ENCODE data around the gene ADCYAP1R1.

The ADCYAP1R1 gene

DNA sequence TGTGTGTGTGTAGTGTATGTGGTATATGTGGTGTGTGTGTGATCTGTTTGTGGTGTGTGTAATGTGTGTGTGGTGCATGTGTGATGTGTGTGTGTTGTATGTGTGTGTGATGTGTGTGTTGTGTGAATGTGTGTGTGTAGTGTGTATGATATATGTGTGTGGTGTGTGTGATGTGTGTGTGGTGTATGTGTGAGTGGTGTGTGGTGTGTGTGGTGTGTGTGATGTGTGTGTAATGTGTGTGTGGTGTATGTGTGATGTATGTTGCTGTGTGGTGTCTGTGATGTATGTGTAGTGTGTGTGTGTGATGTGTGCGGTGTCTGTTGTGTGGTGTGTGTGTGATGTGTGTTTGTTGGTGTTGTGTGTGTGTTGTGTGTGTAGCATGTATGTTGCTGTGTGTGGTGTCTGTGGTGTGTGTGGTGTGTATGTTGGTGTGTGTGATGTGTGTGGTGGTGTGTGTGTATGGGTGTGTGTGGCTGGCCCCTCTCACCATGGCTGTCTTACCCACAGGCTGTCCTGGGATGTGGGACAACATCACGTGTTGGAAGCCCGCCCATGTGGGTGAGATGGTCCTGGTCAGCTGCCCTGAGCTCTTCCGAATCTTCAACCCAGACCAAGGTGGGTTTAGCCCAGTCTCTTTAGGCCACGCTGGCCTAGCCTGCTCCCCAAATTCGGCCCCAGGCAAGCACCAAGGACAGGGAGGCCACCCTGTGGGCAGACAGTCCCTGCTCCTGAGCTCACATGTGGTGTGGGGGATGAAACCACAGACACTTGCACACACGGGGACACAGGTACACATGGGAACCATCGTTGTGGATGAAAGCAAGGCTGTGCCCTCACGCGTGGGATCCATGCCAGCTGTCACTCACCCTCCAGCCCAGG is 25.6 kb downstream of the ADCYAP1R1 start:
- Histone ChIP-seq H3K9me3 (ENCODE audit: insufficient read depth, low read length) (no peaks in the 10 kb centered on the region), H4K20me1 (ENCODE audit: insufficient read depth, low read length) (no peaks in the 10 kb centered on the region), H3K9ac (ENCODE audit: low read length) (no peak overlapping the region), H2AFZ (ENCODE audit: low read depth, low read length) (no peak overlapping the region), H3K4me2 (ENCODE audit: low read length) (no peak overlapping the region), H3K27ac (ENCODE audit: low read length) (no peak overlapping the region), H3K79me2 (ENCODE audit: low read length) (no peaks in the 10 kb centered on the region), H3K4me1 (ENCODE audit: low read length) (peaks cover 5% of the 10 kb centered on the region; the same call in 1 of the 2 replicates), H3K27me3 (ENCODE audit: low read depth, low read length) (peaks cover 11% of the 10 kb centered on the region; the same call in 1 of the 2 replicates), H3K36me3 (replicated peaks; ENCODE audit: low read depth, low read length) (no peaks in the 10 kb centered on the region), H3K4me3 (ENCODE audit: low read length) (no peak overlapping the region)
- no peak for TF ChIP-seq EZH2phosphoT487 (IDR thresholded peaks at IDR 0.05; ENCODE audit: low read depth)
- TF ChIP-seq, protein P1, sequence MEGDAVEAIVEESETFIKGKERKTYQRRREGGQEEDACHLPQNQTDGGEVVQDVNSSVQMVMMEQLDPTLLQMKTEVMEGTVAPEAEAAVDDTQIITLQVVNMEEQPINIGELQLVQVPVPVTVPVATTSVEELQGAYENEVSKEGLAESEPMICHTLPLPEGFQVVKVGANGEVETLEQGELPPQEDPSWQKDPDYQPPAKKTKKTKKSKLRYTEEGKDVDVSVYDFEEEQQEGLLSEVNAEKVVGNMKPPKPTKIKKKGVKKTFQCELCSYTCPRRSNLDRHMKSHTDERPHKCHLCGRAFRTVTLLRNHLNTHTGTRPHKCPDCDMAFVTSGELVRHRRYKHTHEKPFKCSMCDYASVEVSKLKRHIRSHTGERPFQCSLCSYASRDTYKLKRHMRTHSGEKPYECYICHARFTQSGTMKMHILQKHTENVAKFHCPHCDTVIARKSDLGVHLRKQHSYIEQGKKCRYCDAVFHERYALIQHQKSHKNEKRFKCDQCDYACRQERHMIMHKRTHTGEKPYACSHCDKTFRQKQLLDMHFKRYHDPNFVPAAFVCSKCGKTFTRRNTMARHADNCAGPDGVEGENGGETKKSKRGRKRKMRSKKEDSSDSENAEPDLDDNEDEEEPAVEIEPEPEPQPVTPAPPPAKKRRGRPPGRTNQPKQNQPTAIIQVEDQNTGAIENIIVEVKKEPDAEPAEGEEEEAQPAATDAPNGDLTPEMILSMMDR (IDR thresholded peaks at IDR 0.05; ENCODE audit: low read depth, low read length): no peak

DNA sequence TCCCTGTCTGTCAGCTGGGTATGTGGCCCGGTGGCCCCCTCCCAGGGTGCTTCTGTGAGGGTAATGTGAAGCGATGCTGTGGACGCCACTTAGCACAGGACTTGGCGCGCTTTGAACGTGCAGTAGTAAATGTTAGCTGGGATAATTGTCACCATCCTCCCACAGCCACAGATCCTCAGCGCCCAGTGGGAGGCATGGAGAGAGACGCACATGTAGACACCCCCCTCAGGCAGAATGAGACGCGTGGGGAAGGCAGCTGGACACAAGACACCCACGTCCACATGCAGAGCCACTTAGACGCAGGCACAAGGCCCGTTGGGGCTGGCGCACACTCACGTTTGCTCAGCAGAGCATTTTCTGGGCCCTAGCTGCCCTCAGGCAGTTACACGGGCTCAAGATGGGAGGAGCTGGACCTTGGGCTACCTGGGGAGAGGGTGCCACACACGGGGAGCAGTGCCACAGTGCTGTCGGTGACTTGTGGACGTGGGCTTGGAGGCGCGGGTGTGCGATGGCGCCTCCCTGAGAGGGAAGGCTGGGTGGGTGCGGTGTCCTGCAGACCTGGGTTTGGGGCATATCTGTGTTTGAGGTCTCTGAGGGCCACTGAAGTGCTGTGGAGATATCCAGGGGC is 26.4 kb downstream of the ADCYAP1R1 start:
- H3K27me3 ChIP-seq (ENCODE audit: low read depth, low read length): peaks cover 11% of the 10 kb centered on the region; the same call in 1 of the 2 replicates
- H3K4me3 ChIP-seq (ENCODE audit: low read length): no peak overlapping the region
- H3K27ac ChIP-seq (ENCODE audit: low read length): no peak overlapping the region
- no peak for TF ChIP-seq EZH2phosphoT487 (IDR thresholded peaks at IDR 0.05; ENCODE audit: low read depth)
- TF ChIP-seq, protein P1 (IDR thresholded peaks at IDR 0.05; ENCODE audit: low read depth, low read length): no peak
- H2AFZ ChIP-seq (ENCODE audit: low read depth, low read length): no peak overlapping the region
- H3K79me2 ChIP-seq (ENCODE audit: low read length): no peaks in the 10 kb centered on the region
- H3K36me3 ChIP-seq (replicated peaks; ENCODE audit: low read depth, low read length): no peaks in the 10 kb centered on the region
- H4K20me1 ChIP-seq (ENCODE audit: insufficient read depth, low read length): no peaks in the 10 kb centered on the region
- no peak overlapping the region for H3K4me2 ChIP-seq (ENCODE audit: low read length)
- H3K9ac ChIP-seq (ENCODE audit: low read length): no peak overlapping the region
- peaks cover 5% of the 10 kb centered on the region; the same call in 1 of the 2 replicates for H3K4me1 ChIP-seq (ENCODE audit: low read length)
- no peaks in the 10 kb centered on the region for H3K9me3 ChIP-seq (ENCODE audit: insufficient read depth, low read length)

GRCh38 chr7:31079126-31079823 is 27.2 kb downstream of the ADCYAP1R1 start:
- TF ChIP-seq, protein P1 (IDR thresholded peaks at IDR 0.05; ENCODE audit: low read depth, low read length): no peak
- TF ChIP-seq EZH2phosphoT487 (IDR thresholded peaks at IDR 0.05; ENCODE audit: low read depth): no peak
- Histone ChIP-seq H3K4me2 (ENCODE audit: low read length) (no peak overlapping the region), H3K36me3 (replicated peaks; ENCODE audit: low read depth, low read length) (no peaks in the 10 kb centered on the region), H3K4me1 (ENCODE audit: low read length) (peaks cover 5% of the 10 kb centered on the region; the same call in 1 of the 2 replicates), H3K9me3 (ENCODE audit: insufficient read depth, low read length) (no peaks in the 10 kb centered on the region), H3K79me2 (ENCODE audit: low read length) (no peaks in the 10 kb centered on the region), H4K20me1 (ENCODE audit: insufficient read depth, low read length) (no peaks in the 10 kb centered on the region), H3K9ac (ENCODE audit: low read length) (no peak overlapping the region), H3K4me3 (ENCODE audit: low read length) (no peak overlapping the region), H3K27me3 (ENCODE audit: low read depth, low read length) (peaks cover 11% of the 10 kb centered on the region; the same call in 1 of the 2 replicates), H3K27ac (ENCODE audit: low read length) (no peak overlapping the region), H2AFZ (ENCODE audit: low read depth, low read length) (no peak overlapping the region)

All from OCI-LY3 (cell line).